ENCODE measurements around the gene STAC.

The STAC gene

GRCh38 chr3:36505393-36505792 lies 125.1 kb downstream of the STAC start:
- TF ChIP-seq, protein P1, sequence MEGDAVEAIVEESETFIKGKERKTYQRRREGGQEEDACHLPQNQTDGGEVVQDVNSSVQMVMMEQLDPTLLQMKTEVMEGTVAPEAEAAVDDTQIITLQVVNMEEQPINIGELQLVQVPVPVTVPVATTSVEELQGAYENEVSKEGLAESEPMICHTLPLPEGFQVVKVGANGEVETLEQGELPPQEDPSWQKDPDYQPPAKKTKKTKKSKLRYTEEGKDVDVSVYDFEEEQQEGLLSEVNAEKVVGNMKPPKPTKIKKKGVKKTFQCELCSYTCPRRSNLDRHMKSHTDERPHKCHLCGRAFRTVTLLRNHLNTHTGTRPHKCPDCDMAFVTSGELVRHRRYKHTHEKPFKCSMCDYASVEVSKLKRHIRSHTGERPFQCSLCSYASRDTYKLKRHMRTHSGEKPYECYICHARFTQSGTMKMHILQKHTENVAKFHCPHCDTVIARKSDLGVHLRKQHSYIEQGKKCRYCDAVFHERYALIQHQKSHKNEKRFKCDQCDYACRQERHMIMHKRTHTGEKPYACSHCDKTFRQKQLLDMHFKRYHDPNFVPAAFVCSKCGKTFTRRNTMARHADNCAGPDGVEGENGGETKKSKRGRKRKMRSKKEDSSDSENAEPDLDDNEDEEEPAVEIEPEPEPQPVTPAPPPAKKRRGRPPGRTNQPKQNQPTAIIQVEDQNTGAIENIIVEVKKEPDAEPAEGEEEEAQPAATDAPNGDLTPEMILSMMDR (IDR thresholded peaks at IDR 0.05; ENCODE audit: low read length, missing control alignments) = no peak
- no peak for DNase-seq (ENCODE audit: low read depth)

DNA sequence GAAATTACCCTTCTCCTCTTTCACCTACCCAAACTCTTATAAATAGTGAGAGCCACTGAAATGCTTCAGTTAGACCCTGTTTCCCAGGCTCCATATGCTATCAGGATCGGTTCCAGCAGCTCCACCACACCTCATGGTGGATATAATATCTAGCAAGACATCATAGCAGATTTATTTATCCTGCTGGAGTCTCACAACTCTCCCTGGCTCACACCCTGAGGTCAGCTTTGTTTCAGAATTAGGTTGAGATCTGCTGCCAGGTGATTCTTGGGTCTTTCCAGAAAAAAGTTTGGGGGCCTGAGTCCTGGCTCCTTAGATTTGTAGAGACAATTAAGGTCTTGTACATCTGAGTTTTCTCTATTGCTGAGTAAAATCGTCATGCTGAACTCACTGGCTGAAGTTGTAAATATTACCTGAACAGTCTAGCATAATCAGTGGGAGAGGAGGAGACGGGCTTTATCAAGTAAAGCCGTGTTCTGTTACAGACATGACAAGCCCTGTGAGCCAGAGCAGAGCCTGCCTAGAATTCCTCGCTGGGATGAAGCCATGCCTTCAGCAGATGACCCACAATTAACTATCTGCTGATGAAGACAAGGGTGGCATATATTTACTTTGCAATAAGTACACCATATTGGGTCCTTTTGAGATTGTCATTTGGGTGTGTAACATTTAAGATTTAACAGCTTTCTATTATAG lies 131.6 kb downstream of the STAC start:
- no peak overlapping the region for H3K4me3 ChIP-seq (replicated peaks; ENCODE audit: low read depth, low read length)
- DNase-seq (ENCODE audit: low read depth) = no peak
- TF ChIP-seq, protein P1 (IDR thresholded peaks at IDR 0.05; ENCODE audit: low read length, missing control alignments) = no peak

More at GRCh38 chr3:36505393-36505792, 125.1 kb downstream of the STAC start:
- no peak overlapping the region for H3K4me3 ChIP-seq (replicated peaks; ENCODE audit: low read depth, low read length)

- TF ChIP-seq, protein P1 (IDR thresholded peaks at IDR 0.05; ENCODE audit: low read length, missing control alignments) = no peak
- H3K4me3 ChIP-seq (replicated peaks; ENCODE audit: low read depth, low read length) = no peak overlapping the region
- no peak for DNase-seq (ENCODE audit: low read depth)
These were observed 132.3 kb downstream of the STAC start for GRCh38 chr3:36512555-36512954.

GRCh38 chr3:36514171-36514570 lies 133.9 kb downstream of the STAC start:
- TF ChIP-seq, protein P1 (IDR thresholded peaks at IDR 0.05; ENCODE audit: low read length, missing control alignments) = no peak
- H3K4me3 ChIP-seq (replicated peaks; ENCODE audit: low read depth, low read length) = no peak overlapping the region
- DNase-seq (ENCODE audit: low read depth) = peak; percentile 16

GRCh38 chr3:36519682-36520081 lies 139.4 kb downstream of the STAC start:
- H3K4me3 ChIP-seq (replicated peaks; ENCODE audit: low read depth, low read length) = no peak overlapping the region
- TF ChIP-seq, protein P1 (IDR thresholded peaks at IDR 0.05; ENCODE audit: low read length, missing control alignments) = no peak
- DNase-seq (ENCODE audit: low read depth) = no peak

DNA sequence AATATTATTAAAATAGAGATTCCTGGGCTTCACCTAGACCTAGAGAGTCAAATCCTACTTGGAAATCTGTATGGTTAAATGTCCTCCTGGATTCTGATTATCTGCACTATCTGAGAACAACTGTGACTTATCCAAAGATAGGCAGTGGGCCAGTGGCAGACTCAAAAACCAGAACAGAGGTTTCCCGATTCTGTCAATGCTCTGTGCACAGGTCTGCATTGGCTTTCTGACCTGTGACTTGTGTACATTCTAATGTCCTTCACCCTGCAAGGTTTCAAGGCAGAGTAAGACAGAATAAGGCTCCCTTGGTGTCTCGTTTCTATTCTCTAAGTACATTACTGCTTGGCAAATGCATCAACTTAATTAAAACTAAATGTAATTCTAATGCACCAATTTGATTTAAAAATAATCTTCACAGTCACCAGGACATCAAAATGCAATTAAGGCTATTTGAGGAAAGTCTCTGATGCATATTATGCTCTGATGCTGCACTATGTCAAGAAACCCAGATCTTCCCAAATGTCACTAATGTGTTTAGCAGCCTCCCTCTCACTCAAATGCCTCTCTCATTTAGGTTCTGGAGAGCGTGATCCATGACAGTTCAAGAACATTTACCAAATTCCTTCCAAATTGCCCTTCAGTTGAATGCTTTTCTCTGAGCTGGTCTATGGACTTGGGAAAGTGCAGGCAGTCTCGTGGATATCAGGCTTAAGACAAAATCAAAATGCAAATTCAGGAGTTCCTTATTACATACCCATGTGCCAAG lies 140.1 kb downstream of the STAC start:
- no peak for DNase-seq (ENCODE audit: low read depth)
- H3K4me3 ChIP-seq (replicated peaks; ENCODE audit: low read depth, low read length) = no peak overlapping the region
- TF ChIP-seq, protein P1 (IDR thresholded peaks at IDR 0.05; ENCODE audit: low read length, missing control alignments) = no peak
